HG02678 (cell line): Measurements from ENCODE around the gene APBA1.

Experiments
- ATAC-seq: cut with Tn5 transposase; IDR thresholded peaks from one replicate; pipeline ENCODE4 v1.9.1; 2021; ENCODE audit warnings: mild to moderate bottlenecking, moderate library complexity; ENCODE audit not compliant: unreplicated experiment

Gene APBA1

GRCh38 chr9:69671879-69672595 is at the start of gene APBA1:
Gene APBA1, minus strand, starts transcription at chr9:69672371.
- ATAC-seq, result peak; percentile 32

- ATAC-seq, result no peak
Measured at GRCh38 chr9:69719983-69720382, 47.8 kb upstream of the APBA1 start.

DNA sequence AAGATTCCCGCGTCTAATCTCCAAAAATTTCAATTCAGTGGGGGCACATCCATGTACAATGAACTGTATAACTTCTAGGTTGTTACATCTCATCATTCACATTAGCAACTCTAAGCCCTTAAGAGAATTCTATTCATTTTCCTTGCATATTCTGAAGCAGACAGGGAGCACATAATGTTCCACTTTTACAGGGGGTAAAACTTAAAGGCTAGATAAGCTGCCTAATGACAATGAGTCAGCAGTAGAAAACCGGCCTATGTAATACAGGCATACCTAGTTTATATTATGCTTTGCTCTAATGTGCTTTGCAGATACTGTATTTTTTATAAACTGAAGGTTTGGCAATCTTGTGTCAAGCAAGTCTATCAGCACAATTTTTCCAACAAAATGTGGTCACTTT is 47.2 kb upstream of the APBA1 start:
- ATAC-seq, result no peak

DNA sequence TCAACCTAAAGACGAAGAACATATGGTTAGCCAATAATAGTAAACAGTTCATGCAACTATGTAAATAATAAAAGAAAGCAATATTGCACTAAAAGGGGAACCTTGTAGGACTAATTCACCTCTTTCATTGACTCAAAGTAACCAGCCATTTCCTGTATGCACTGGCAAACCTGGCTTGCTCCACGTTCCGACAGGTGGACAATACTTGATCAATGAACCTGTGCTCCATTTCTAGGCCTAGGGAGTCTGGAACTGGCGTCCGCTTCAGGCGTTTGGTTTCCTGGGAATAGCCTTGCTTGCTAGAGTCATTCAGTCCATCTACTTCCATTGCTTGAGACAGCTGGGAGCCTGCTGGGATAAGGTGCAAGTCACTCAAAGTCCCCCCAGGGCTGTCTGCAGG is 46.0 kb upstream of the APBA1 start:
- no peak for ATAC-seq

- no peak for ATAC-seq
Measured at GRCh38 chr9:69715825-69716224, 43.7 kb upstream of the APBA1 start.

DNA sequence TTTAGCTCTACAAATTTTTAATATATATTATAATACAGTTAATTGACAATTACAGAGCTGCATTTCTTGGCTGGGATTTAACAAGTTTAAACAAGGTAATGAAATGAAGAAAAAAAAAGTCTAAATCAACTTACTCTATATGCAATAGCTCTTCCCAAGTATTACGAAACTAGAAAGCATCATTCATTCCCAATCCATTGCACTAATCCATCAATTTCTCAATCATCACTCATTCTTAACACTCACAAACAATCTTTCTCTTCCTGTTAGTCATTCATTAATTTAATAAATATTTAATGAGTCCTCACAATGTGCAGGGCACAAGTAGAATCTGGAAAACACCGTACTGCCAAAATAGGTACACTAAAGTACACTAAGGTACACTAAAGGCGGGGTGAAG is 42.9 kb upstream of the APBA1 start:
- no peak for ATAC-seq

GRCh38 chr9:69697475-69697874 is 25.3 kb upstream of the APBA1 start:
- ATAC-seq, result no peak

DNA sequence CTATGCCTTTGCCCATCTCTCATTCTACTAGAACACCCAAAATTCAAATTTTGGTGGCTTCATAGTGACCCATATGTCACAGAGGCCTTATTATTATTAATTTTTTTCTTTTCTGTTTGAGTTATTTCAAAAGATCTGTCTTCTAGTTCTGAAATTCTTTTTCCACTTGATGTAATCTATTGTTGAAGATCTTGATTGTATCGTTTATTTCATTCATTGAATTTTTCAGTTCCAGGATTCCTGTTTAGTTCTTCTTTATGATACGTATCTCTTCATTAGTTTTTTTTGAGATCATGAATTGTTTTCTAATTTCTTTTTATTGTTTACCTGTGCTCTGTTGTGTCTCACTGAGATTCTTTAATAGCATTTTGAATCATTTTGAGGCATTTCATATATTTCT is 24.6 kb upstream of the APBA1 start:
- no peak for ATAC-seq

- ATAC-seq, result no peak
Measured at GRCh38 chr9:69689991-69690538, 17.9 kb upstream of the APBA1 start.

DNA sequence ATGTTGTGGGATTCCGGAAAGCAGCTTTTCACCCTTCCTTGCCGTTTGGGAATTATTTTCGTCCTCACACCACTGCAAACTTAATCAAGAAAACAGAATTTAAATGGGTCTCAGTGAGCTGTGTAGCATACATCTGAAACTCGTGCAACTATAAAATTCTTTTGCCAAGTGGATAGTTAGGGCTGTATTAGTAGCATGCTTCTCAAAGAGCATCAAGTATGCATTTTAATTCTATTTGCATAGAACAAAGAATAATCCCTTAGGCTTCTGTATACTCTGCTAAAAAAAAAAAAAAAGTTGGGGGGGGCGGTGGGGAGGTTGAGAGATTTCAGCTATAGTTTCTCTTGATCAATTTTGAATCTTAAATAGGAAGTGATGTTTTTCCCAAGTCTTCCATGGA is 11.8 kb upstream of the APBA1 start:
- no peak for ATAC-seq

GRCh38 chr9:69678843-69679538 is 6.8 kb upstream of the APBA1 start:
- ATAC-seq, result no peak

GRCh38 chr9:69677931-69678330 is 5.8 kb upstream of the APBA1 start:
- ATAC-seq, result no peak

GRCh38 chr9:69675563-69675962 is 3.4 kb upstream of the APBA1 start:
- ATAC-seq, result no peak

GRCh38 chr9:69674716-69675438 is 2.7 kb upstream of the APBA1 start:
- no peak for ATAC-seq

GRCh38 chr9:69674112-69674685 is 2.0 kb upstream of the APBA1 start:
- ATAC-seq, result no peak

DNA sequence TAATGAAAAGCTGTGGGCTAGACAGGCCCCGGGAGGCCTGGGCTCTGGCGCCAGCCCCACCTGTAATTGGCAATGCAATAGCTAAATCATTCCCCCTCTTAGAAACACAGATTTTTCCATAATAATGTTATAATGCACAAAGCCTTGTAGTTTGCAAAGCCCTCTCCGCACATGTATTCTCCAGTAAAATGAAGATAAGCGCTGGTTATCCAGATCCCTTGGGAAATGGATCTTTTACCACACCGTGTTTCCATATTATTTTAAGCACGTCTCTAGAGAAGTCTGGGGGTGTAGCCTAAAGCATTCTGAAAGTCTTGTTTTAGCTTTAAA is 1.1 kb upstream of the APBA1 start:
- no peak for ATAC-seq

- peak; percentile 94 for ATAC-seq
Measured at GRCh38 chr9:69672596-69673310, 582 bp upstream of the APBA1 start.

DNA sequence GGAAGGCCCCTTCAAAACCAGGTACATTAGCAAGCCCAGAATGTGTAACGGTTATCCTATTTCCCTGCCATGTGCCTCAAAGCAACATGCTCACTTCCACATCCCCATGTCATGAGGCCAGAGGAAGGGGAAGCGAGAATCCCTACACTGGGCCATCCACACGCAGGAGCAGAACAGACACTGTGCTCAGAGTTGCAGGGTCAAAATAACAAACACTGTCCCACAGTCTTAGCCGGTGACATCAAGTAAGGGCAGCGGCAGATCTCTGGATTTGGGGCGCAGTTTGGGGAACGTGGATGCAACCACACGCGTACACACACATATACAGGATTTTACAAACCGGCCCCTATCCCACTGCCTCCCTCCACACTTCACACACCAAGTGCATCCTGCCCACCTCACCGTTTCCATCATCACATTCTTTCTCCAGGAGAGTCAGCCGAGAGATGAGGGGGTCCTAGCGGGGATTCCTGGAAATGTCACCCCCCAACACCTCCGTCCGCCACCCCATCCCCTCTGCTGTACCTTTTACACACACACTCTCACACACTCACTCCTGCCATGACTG is 776 bp downstream of the APBA1 start:
- ATAC-seq, result no peak

DNA sequence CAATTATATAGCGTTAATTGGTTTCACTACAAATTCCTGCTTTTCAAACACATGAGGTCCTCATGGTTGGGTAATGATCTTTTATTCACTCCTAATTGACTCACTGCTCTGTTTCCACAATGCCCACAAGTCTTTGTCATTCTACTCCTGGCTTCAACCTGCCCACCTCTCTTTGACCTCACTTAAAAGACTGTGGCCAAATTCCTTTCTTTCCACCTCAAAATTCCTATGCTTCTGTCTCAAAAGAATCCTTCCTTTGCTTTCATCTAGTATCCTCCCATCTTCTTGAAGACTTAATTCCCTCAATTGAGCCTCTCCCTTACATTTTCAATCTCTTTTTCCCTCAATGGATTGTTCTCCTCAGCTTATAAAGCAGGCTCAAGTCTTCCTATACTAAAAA is 4.9 kb downstream of the APBA1 start:
- ATAC-seq, result no peak

DNA sequence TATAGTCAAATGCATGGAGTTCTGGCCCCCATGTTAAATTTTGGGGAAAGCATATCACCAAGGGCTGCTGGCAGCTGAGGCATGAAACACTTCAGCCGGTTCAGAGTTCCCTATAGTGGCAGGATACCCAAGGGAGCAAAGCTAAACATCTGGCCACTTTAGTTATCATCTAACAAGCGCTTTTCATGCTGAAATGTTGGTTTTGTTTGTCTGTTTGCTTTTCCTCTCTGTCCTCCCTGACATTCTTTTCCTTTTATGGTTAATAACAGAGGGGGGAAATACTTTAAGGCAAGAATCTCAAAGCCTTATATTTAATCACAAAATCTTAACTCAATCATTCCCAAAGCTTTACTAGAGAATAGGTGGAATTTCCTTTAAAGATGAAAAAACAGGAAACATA is 11.9 kb downstream of the APBA1 start:
- ATAC-seq, result no peak
